LNCAP (cell line): ENCODE measurements around the gene GALNT15.

Source experiments
- CTCF ChIP-seq: fragments of 450-650 bp; IDR thresholded peaks from 2 replicates; pipeline ENCODE4 v1.5.1; 2017; ENCODE audit warnings: mild to moderate bottlenecking

The GALNT15 gene

GRCh38 chr3:16279010-16279801, 104.7 kb downstream of the GALNT15 start:
- no peak for TF ChIP-seq CTCF

GRCh38 chr3:16280671-16281070, 106.2 kb downstream of the GALNT15 start:
- TF ChIP-seq CTCF = no peak
